Aorta (tissue), 5 donors: ENCODE data around the gene SRSF12. TPM values are rescaled to one million over a fixed set of nuclear protein-coding genes. Genes with fewer than 3 reads are reported as not detected.

Experiments
- ATAC-seq: fragments of 200-7000 bp; cut with Tn5 transposase; one replicate; pipeline ENCODE4 v1.9.1; 2022; ENCODE audit warnings: moderate library complexity; ENCODE audit not compliant: low FRiP score
- DNase-seq, 2 donors: peaks; one replicate each; pipeline ENCODE4 v3.0.0-alpha.2; 2020
- H3K27ac ChIP-seq, 2 donors: one replicate each; pipeline ENCODE4 v1.5.1; 2013; ENCODE audit warnings: low read length in 2 of 2, mild to moderate bottlenecking in 2 of 2, moderate library complexity in 2 of 2, control low read depth in 1 of 2, inconsistent platforms in 1 of 2, low read depth in 1 of 2
- H3K27me3 ChIP-seq, 2 donors: one replicate each; pipeline ENCODE4 v1.6.1; 2013; ENCODE audit warnings: control low read depth in 1 of 2, low read length in 1 of 2, mild to moderate bottlenecking in 1 of 2, moderate library complexity in 1 of 2; ENCODE audit not compliant: insufficient read depth in 2 of 2, control insufficient read depth in 1 of 2
- H3K36me3 ChIP-seq, 2 donors: one replicate each; pipeline ENCODE4 v1.6.1; 2013; ENCODE audit warnings: control low read depth in 1 of 2, low read length in 1 of 2, mild to moderate bottlenecking in 1 of 2; ENCODE audit not compliant: insufficient read depth in 2 of 2, control insufficient read depth in 1 of 2
- H3K4me1 ChIP-seq, 2 donors: one replicate each; pipeline ENCODE4 v1.6.1; 2013; ENCODE audit warnings: low read length in 2 of 2, control low read depth in 1 of 2, mild to moderate bottlenecking in 1 of 2, moderate library complexity in 1 of 2; ENCODE audit not compliant: insufficient read depth in 2 of 2, control insufficient read depth in 1 of 2
- H3K4me3 ChIP-seq, 2 donors: one replicate each; pipeline ENCODE4 v1.5.1; 2013; ENCODE audit warnings: low read length in 2 of 2, control low read depth in 1 of 2, mild to moderate bottlenecking in 1 of 2
- H3K9me3 ChIP-seq: one replicate; pipeline ENCODE4 v1.6.1; 2013; ENCODE audit warnings: mild to moderate bottlenecking, low read length; ENCODE audit not compliant: control insufficient read depth
- WGBS, 2 donors: extraction: QIAGEN DNeasy Blood & Tissue Kit; methylation state at CpG; one replicate each; pipeline ENCODE4 v1.1.7; 2013; 5-methylcytosine and 5-hydroxymethylcytosine counted together
- intact Hi-C, 2 donors: fragments of 100-400 bp; cut with DNase I; formaldehyde crosslinking; loops; one replicate each; pipeline versions ENCODE4 v1.14.2 to v1.15.0; 2022
- polyA plus RNA-seq, 2 donors: library from polyadenylated mRNA; stranded (reverse); fragments of 200-250 nt; gene quantifications; one replicate each; pipeline ENCODE4 v1.2.3, GENCODE V29; 2013
- total RNA-seq, 2 donors: library from RNA; stranded (reverse); fragmentation: NEBNext Ultra II Directional; extraction: Animal tissue kit (Norgen Biotek cat#: 25700); gene quantifications; one replicate each; pipeline ENCODE4 v1.2.1, GENCODE V29; 2021
- donor health status: healthy with polysubstance abuse.
- donor health status: Bipolar disorder and iron deficiency.
- donor health status: DM: no; HTN: no; CAD: no.
- donor health status: DM: no; HTN: no; CAD: no.
- donor health status: DM: yes; HTN: yes; CAD: no.

SRSF12 gene
- total and polyA plus RNA-seq, 4 donors = 0.25 to 1.9 (median 0.98) TPM

DNA sequence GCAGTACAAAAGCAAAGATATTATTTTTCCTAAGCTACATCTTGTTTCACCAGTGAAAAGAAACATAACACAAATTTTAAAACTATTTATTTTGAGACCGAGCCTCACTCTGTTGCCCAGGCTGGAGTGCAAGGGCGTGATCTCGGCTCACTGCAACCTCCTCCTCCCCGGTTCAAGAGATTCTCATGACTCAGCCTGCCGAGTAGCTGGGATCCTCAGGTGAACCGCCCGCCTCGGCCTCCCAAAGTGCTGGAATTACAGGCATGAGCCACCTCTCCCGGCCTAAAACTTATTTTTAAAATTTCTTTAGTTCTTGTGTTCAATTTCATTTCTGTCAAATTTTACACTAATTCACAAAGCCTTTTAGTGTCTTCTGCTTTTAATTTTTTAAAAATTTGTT, 5.9 kb downstream of the SRSF12 start:
- ATAC-seq (no peak), DNase-seq (no peak)
- Histone ChIP-seq H3K27ac (no peak overlapping the region), H3K27me3 (no peaks in the 10 kb centered on the region), H3K36me3 (no peaks in the 10 kb centered on the region), H3K4me1 (no peaks in the 10 kb centered on the region), H3K9me3 (no peaks in the 10 kb centered on the region), H3K4me3 (no peak overlapping the region)
- 38 to 58% methylated on average over 9 of the region's 9 CpGs for WGBS, 2 donors
- intact Hi-C loops = no loop called here

DNA sequence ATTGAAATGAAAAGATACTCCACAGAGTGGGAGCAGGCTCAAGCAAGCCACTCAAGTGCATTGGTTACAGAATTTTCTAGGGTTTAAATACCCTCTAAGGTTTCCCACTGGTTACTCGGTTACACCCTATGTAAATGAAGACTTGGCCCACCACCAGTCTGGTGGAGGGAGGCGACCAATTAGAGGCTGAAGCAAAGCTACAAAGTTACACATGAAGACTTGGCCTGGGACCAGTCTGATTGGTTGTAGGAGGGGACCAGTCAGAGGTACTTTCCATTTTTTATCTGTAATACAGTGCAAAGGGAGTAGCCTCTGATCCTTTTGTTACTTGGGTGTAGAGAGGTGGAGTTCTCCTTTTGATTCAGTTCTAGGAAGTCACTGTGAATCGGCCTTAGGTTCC, 7.6 kb downstream of the SRSF12 start:
- ATAC-seq (no peak), DNase-seq (no peak)
- no peaks in the 10 kb centered on the region for H3K9me3 ChIP-seq
- no peaks in the 10 kb centered on the region for H3K27me3 ChIP-seq
- no peaks in the 10 kb centered on the region for H3K4me1 ChIP-seq
- no peak overlapping the region for H3K27ac ChIP-seq
- 93 to 95% methylated on average over 3 of the region's 3 CpGs for WGBS, 2 donors
- intact Hi-C loops = no loop called here
- no peaks in the 10 kb centered on the region for H3K36me3 ChIP-seq
- H3K4me3 ChIP-seq = no peak overlapping the region

DNA sequence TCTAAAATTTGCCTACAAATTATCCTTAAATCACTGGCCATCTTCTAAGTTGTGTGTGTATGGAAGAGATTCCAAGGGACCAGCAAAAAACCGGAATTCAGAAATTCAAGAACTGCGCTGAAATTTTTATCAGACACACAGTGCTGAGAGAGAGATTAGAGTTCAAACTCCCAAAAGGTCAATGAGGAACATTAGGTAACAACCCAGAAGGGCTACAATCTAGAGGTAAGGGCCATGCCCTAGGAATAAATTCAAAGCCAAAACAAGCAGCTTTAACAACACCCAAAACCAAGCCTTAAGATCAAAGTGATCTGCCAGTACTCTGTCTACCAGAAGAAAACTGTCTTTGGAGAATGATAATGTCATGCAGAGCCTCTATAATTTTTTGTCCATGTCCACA, 17.8 kb downstream of the SRSF12 start:
- Histone ChIP-seq H3K4me1 (no peaks in the 10 kb centered on the region), H3K27me3 (no peaks in the 10 kb centered on the region), H3K9me3 (no peaks in the 10 kb centered on the region), H3K4me3 (no peak overlapping the region), H3K27ac (no peak overlapping the region), H3K36me3 (no peaks in the 10 kb centered on the region)
- intact Hi-C loops = no loop called here
- 86 to 87% methylated on average over 2 of the region's 2 CpGs for WGBS, 2 donors
- ATAC-seq (no peak), DNase-seq (no peak)

DNA sequence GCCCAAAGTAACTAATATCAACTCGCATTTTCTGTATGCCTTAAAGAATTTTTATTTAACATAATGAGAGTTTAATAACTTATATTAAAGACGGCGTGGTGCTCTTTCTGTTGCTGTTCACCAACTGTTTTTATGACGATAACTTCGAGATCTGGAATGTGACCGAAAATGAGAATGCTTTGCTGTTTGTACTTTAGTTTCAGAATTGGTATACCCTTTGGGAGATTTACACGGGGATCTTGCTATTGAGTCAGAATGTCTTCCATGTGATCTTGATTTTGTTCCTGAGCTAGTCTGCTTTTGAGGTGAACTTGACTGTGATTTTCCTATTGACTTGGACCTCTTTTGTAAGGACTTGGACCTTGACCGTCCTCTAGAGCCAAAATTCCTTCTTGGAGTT, 19.4 kb downstream of the SRSF12 start:
- H3K27ac ChIP-seq = no peak overlapping the region
- ATAC-seq (no peak), DNase-seq (no peak)
- H3K36me3 ChIP-seq = no peaks in the 10 kb centered on the region
- H3K4me1 ChIP-seq = no peaks in the 10 kb centered on the region
- H3K27me3 ChIP-seq = no peaks in the 10 kb centered on the region
- no peaks in the 10 kb centered on the region for H3K9me3 ChIP-seq
- no peak overlapping the region for H3K4me3 ChIP-seq
- 19 to 40% methylated on average over 8 of the region's 8 CpGs for WGBS, 2 donors
- intact Hi-C loops = loop anchor here in 1 of 2 donors (2.0 kb wide), 1 partner anchor 16 kb away; no protein-coding TSS in a partner anchor

DNA sequence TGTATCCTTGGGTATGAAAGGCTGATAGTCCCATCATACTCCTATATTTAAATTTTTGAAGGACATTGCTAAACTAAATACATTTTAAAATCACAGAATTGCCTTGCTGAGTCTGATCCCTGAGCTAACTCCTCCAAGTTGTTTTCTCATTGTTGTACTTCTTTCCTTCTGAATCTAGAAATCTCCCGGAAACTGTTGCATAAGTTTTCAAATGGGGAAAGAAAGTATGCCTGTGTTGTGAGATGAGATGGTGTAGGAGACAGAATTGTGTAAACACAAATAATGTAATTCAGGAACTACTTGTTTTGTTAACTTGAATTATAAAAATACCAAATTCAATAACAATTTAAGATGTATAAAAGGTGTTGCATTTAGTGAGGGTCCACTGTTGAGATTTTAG, 30.0 kb downstream of the SRSF12 start:
- Histone ChIP-seq H3K27me3 (no peaks in the 10 kb centered on the region), H3K4me3 (no peak overlapping the region), H3K9me3 (no peaks in the 10 kb centered on the region), H3K4me1 (peaks cover 0 to 2% of the 10 kb centered on the region in 2 donors), H3K27ac (no peak overlapping the region), H3K36me3 (peaks cover 0 to 4% of the 10 kb centered on the region in 2 donors)
- WGBS, 2 donors = 69 to 71% methylated on average over 1 of the region's 1 CpG
- ATAC-seq (no peak), DNase-seq (no peak)
- intact Hi-C loops = no loop called here

DNA sequence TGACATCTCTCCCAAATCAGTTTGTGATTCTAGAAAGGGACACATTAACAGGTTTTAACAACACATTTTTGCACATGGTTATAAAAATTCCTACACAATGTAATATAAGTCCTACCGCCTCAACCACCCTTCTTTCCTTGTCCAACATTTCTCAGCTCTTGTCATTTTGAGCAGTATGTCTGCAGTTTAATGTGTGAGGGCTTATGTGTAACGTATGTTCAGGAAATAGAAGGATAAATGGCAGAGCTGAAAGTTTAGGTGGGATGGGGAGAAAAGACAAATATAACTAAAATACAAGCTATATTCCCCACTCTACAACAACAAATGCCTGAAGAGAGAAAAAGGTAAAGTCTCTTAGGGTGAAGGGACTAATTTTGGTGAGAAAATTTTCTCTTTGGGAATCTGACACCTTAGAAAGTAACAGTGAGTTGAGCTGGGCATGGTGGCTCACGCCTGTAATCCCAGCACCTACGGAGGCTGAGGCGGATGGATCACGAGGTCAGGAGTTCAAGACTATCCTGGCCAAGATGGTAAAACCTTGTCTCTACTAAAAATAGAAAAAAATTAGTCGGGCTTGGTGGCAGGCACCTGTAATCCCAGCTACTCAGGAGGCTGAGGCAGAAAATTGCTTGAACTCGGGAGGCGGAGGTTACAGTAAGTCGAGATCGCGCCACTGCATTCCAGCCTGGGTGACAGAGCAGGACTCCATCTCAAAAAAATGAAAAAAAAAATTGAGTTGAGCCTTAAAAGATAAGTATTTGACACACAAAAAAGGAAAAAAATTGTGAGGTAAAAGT, 32.3 kb downstream of the SRSF12 start:
- Histone ChIP-seq H3K9me3 (no peaks in the 10 kb centered on the region), H3K4me1 (peaks cover 0 to 2% of the 10 kb centered on the region in 2 donors), H3K4me3 (no peak overlapping the region), H3K27ac (no peak overlapping the region), H3K36me3 (peaks cover 0 to 4% of the 10 kb centered on the region in 2 donors), H3K27me3 (no peaks in the 10 kb centered on the region)
- DNase-seq = no peak
- 84 to 86% methylated on average over 12 of the region's 12 CpGs for WGBS, 2 donors
- no peak for ATAC-seq
- intact Hi-C loops = no loop called here

DNA sequence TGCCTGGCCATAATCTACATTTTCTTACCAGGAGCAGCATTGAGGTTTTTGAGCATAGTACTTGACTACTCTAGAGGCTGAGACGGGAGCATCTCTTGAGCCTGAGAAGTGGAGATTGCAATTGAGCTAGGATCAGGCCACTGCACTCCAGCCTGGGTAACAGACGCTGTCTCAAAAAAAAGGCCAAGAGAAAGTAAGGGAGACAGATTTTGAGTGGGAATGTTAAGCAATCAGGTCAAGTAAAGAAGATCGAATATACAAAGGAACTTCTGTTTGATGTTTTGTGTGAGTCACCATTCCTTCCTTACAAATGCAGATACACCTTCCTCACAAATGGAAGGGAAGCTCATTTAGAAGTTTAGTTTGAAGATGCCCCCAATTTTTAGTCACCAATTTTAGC, 32.9 kb downstream of the SRSF12 start:
- intact Hi-C loops = loop anchor here (5.0 kb wide), 4 partner anchors 32 to 267 kb away; partner anchors contain the start of genes SRSF12 (in 2 of the 2) and UBE2J1 (in 1 of the 2)
- ATAC-seq (no peak), DNase-seq (no peak)
- Histone ChIP-seq H3K27ac (no peak overlapping the region), H3K9me3 (no peaks in the 10 kb centered on the region), H3K36me3 (peaks cover 0 to 4% of the 10 kb centered on the region in 2 donors), H3K27me3 (no peaks in the 10 kb centered on the region), H3K4me1 (peaks cover 0 to 2% of the 10 kb centered on the region in 2 donors), H3K4me3 (no peak overlapping the region)
- WGBS, 2 donors = 25 to 34% methylated on average over 3 of the region's 3 CpGs

DNA sequence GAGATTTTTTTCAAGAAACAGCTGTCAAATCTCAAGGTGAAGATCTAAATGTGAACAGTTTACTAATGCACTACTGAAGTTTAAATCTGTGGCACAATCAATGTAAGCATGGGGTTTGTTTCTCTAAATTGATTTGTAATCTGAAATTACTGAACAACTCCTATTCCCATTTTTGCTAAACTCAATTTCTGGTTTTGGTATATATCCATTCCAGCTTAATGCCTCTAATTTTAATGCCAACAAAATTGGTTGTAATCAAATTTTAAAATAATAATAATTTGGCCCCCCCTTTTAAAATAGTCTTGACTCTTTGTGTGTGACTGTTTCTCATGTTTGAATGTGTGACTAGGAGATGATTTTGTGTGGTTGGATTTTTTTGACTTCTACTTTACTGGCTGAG, 33.3 kb downstream of the SRSF12 start:
- Histone ChIP-seq H3K27me3 (no peaks in the 10 kb centered on the region), H3K36me3 (peaks cover 0 to 4% of the 10 kb centered on the region in 2 donors), H3K9me3 (no peaks in the 10 kb centered on the region), H3K4me1 (peaks cover 0 to 2% of the 10 kb centered on the region in 2 donors), H3K27ac (no peak overlapping the region), H3K4me3 (no peak overlapping the region)
- ATAC-seq = no peak
- DNase-seq = no peak
- intact Hi-C loops = loop anchor here (5.0 kb wide), 4 partner anchors 33 to 268 kb away; partner anchors contain the start of genes SRSF12 (in 2 of the 2) and UBE2J1 (in 1 of the 2)

DNA sequence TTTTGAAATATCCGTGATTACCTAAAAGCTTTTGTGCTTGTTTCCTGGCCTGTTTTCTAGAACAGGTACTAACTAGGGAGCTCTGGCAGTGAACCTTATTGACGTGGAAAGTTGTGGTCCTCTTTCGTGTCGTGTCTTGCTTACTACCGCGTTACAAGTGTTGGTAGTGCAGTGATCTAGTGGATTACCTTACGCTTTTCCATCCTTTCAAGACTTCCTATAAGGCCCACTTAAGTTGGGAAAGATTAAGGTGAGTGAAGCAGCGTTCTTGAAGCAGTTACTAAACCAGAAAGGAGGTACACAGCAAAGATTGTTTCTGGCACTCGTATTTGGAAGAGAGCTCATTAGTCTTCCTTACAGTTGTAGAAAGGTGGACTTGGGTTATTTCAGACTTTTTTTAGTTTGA, 35.4 kb downstream of the SRSF12 start:
- DNase-seq (no peak), ATAC-seq (no peak)
- no peaks in the 10 kb centered on the region for H3K27me3 ChIP-seq
- peak overlapping the region; percentile 32 to 51 for H3K27ac ChIP-seq
- H3K36me3 ChIP-seq = peaks cover 0 to 4% of the 10 kb centered on the region in 2 donors
- peaks cover 0 to 2% of the 10 kb centered on the region in 2 donors for H3K4me1 ChIP-seq
- peak overlapping the region; percentile 49 to 95 for H3K4me3 ChIP-seq
- intact Hi-C loops = loop anchor here (2.0 to 5.0 kb wide), 7 partner anchors 16 to 270 kb away; partner anchors contain the start of genes SRSF12 (in 2 of the 2) and UBE2J1 (in 1 of the 2)
- H3K9me3 ChIP-seq = no peaks in the 10 kb centered on the region
- WGBS, 2 donors = 0% methylated on average over 9 of the region's 9 CpGs
